T47D (cell line): Measurements from ENCODE around the gene SANBR.

Experiments
- DNase-seq, 2 experiments: peaks; one replicate each; pipeline versions ENCODE4 v3.0.0 to v3.0.0-alpha.2; 2011 to 2012; ENCODE audit warnings: low read depth in 1 of 2, low spot score in 1 of 2
- JUND ChIP-seq: IDR thresholded peaks from 2 replicates; pipeline ENCODE4 v1.6.1; 2012; ENCODE audit warnings: low read depth
- in situ Hi-C: cut with HindIII; loops from 2 replicates; pipeline ENCODE4 v1.10.0; 2016; ENCODE audit warnings: low sequenced_read_pairs, low pct_unique_long_range_greater_than_20kb

SANBR gene

GRCh38 chr2:61042807-61043206 lies 22.9 kb upstream of the SANBR start:
- DNase-seq: no peak
- TF ChIP-seq JUND: no peak
- in situ Hi-C loops: no loop called here

- no peak for TF ChIP-seq JUND
Measured at GRCh38 chr2:61044636-61045035, 21.0 kb upstream of the SANBR start.

DNA sequence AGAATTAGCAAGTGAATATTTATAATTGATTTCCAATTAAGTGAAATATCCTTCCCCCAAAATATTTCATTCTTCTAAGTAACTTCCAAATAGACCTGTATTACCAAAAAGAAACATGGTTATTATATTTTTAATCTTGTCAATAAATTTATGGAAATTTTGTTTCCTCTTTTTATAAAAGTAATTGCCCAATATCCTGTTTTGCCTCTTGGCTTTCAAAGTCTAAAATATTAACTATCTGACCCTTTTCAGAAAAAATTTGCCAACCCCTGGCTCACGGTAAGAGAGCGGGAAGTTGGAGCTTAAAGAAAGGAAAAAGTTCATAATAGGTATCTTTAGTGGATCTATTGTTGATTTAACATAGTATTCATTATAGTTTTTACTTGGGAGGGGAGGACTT lies 20.4 kb upstream of the SANBR start:
- in situ Hi-C loops: no loop called here
- DNase-seq: no peak
- no peak for TF ChIP-seq JUND

More at GRCh38 chr2:61044636-61045035, 21.0 kb upstream of the SANBR start:
- in situ Hi-C loops: no loop called here
- no peak for DNase-seq

- in situ Hi-C loops: no loop called here
- no peak for DNase-seq
- no peak for TF ChIP-seq JUND
Measured at GRCh38 chr2:61045999-61046398, 19.7 kb upstream of the SANBR start.

- no peak for TF ChIP-seq JUND
- no peak for DNase-seq
- in situ Hi-C loops: no loop called here
Measured at GRCh38 chr2:61055557-61055956, 10.1 kb upstream of the SANBR start.

GRCh38 chr2:61057562-61057961 lies 8.1 kb upstream of the SANBR start:
- in situ Hi-C loops: no loop called here
- no peak for DNase-seq
- TF ChIP-seq JUND: no peak

- in situ Hi-C loops: no loop called here
- DNase-seq: no peak
- TF ChIP-seq JUND: no peak
Measured at GRCh38 chr2:61059382-61059781, 6.3 kb upstream of the SANBR start.

DNA sequence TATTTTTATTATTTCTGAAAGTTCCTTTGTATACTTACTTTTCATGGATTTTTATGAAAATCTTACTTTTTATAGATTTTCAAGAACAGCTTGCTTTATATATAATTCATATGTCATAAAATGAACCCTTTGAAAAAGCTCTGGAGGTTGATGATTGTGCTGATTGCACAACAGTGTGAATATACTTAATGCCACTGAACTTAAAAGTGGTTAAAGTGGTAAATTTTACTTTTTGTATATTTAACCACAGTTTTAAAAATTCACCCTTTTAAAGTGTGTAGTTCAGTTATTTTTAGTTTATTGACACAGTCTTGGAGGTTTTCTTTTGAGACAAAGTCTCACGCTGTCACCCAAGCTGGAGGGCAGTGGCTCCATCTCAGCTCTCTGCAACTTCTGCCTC lies 8.4 kb downstream of the SANBR start:
- no peak for TF ChIP-seq JUND
- in situ Hi-C loops: no loop called here
- DNase-seq: no peak

DNA sequence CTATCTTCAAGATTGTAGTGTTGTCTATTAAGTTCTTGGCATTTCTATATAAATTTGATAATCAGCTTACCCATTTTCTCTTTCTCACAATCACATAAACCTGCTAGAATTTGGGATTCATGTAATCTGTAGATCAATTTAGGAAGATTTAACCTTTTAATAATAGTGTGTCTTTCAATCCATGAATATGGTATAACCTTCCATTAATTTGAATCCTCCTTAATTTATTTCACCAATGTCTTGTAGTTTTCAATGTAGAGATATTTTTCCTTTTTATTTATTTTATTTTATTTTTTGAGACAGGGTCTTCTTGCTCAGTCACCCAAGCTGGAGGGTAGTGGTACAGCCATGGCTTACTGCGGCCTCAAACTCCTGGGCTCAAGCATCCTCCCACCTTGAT lies 20.2 kb downstream of the SANBR start:
- no peak for TF ChIP-seq JUND
- no peak for DNase-seq
- in situ Hi-C loops: no loop called here

DNA sequence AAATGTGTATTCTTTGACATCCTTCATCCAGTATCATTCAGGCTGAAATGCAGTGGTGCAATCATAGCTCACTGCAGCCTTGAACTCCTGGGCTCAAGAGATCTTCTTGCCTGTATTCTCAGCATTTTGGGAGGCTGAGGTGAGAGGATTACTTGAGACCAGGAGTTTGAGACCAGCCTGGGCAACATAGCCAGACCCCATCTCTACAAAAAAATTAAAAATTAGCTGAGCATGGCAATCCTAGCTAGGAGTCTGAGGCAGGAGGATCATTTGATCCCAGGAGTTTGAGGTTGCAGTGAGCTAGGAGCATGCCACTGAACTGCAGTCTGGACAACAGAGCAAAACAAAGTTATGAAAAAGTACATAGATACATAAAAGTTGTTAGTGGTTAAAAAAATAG lies 24.1 kb downstream of the SANBR start:
- in situ Hi-C loops: no loop called here
- no peak for TF ChIP-seq JUND
- no peak for DNase-seq

- DNase-seq: no peak
- no peak for TF ChIP-seq JUND
- in situ Hi-C loops: no loop called here
Measured at GRCh38 chr2:61090386-61090921, 24.8 kb downstream of the SANBR start.

GRCh38 chr2:61091485-61091884 lies 25.8 kb downstream of the SANBR start:
- TF ChIP-seq JUND: no peak
- in situ Hi-C loops: no loop called here
- no peak for DNase-seq

DNA sequence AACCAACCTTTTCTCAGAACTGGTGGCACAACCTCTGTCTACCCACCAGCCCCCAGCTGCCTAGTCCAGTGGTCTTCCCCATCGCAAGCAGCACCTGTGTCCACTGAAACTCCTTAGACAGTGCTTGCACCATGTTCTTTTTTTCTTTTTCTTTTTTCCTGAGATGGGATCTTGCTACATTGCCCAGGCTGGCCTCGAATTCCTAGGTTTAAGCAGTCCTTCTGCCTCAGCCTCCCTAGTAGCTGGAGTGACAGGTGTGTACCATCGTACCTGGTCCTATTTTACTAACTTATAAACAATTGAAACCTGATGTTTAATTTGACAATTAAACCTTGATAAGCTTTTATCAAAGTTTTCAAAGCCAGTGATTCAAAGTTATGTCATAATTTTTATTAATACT lies 30.8 kb downstream of the SANBR start:
- DNase-seq: no peak
- in situ Hi-C loops: no loop called here
- TF ChIP-seq JUND: no peak

DNA sequence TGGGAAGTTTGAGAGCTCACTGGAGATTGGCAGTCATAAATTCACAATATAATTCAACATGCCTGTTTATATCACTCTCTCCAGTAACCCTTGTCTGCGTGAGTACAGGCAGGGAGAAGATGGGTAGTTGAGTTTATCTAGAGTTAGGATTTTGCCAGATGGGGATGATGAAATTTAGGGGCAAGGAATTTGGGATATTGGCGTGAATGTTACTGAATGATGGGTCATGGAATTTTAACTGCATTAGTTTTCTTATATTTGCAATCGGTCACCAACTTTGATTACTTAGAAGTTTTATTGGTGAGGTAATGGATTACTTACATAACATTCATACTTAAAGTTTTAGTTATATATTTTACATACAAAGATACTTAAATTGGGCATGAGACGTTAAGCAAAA lies 35.1 kb downstream of the SANBR start:
- in situ Hi-C loops: no loop called here
- no peak for DNase-seq
- no peak for TF ChIP-seq JUND

DNA sequence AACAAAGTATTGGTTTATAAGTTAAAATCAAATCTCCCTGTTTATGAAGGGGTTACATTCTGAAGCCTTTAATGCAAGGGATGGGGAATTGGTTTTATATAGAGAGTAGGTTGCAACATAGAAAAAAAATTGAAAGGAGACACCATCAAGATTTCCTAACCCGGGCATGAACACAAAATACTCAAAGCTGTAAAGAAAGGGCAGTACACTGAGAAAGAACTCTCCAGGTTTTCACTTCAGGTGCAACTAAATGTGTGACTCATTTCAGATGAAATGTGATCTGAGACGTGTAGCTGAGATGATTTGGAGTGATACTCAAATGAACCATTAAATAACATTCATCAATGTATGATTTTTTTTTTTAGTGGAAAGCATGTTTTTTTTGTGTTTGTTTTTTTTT lies 43.6 kb downstream of the SANBR start:
- in situ Hi-C loops: no loop called here
- TF ChIP-seq JUND: no peak
- no peak for DNase-seq
